IPS-20b (cell line): ENCODE measurements around the gene PPP2R2B.

Experiments used
- H3K27ac ChIP-seq: one replicate; pipeline ENCODE4 v1.5.1; 2013; ENCODE audit warnings: low read length
- H3K27me3 ChIP-seq: 2 replicates; pipeline ENCODE4 v1.6.1; 2013; ENCODE audit warnings: mild to moderate bottlenecking, low read length, inconsistent platforms; ENCODE audit not compliant: insufficient read depth
- H3K36me3 ChIP-seq: 2 replicates; pipeline ENCODE4 v1.6.1; 2013; ENCODE audit warnings: low read depth, mild to moderate bottlenecking, inconsistent platforms, low read length, moderate library complexity; ENCODE audit not compliant: insufficient read depth
- H3K4me1 ChIP-seq: 2 replicates; pipeline ENCODE4 v1.6.1; 2013; ENCODE audit warnings: mild to moderate bottlenecking, control low read depth, inconsistent platforms, low read length, moderate library complexity; ENCODE audit not compliant: insufficient read depth
- H3K4me3 ChIP-seq: 2 replicates; pipeline ENCODE4 v1.5.1; 2013; ENCODE audit warnings: mild to moderate bottlenecking, low read length, inconsistent platforms
- H3K9ac ChIP-seq: 2 replicates; pipeline ENCODE4 v1.6.1; 2013; ENCODE audit warnings: low read depth, mild to moderate bottlenecking, inconsistent platforms, low read length, moderate library complexity
- H3K9me3 ChIP-seq: 2 replicates; pipeline ENCODE4 v1.6.1; 2013; ENCODE audit warnings: mild to moderate bottlenecking, low read depth, low read length, inconsistent platforms; ENCODE audit not compliant: insufficient read depth

Gene PPP2R2B

DNA sequence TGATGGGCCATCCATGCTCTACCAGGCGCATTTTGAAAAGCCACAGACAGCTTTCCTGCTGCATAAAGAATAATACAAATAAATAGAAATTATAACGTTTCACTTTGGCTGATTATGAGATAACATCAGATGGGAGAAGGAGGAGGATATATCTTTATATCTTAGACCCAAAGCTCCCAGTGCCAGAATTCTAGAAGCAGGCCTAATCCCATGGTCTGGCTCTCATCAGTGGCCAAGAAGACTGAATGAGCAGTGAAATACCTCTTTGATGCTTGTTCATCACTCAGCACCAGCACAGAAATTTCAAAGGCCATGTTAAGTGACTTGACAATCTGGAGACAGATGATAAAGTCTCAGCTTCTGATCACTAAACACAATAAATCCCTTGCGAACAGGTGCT lies 107.6 kb downstream of the PPP2R2B start:
- peaks cover 10% of the 10 kb centered on the region; the same call in 1 of the 2 replicates for H3K4me1 ChIP-seq
- H3K36me3 ChIP-seq: no peaks in the 10 kb centered on the region
- no peak overlapping the region for H3K4me3 ChIP-seq
- no peak overlapping the region for H3K9ac ChIP-seq
- no peaks in the 10 kb centered on the region for H3K9me3 ChIP-seq
- H3K27ac ChIP-seq: no peak overlapping the region
- H3K27me3 ChIP-seq: no peaks in the 10 kb centered on the region

DNA sequence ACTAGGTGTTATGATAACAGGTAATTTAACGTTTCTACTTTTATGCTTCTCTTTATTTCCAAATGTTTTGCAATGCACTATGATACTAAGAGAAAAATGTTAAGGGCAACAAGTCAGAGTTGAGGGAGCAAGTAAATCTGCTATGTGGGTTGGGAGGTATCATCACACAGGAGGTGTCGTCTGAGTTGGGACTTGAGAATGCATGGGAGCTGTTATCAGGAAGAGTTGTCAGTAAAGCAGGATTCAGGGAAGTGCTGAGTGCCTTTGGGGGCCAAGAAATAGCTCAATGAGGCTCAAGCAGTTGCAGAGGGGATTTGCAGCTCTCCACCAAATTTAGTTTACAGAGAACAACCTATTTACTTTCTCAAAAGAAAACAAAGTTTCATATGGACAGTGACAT lies 108.0 kb downstream of the PPP2R2B start:
- Histone ChIP-seq H3K4me1 (peaks cover 10% of the 10 kb centered on the region; the same call in 1 of the 2 replicates), H3K9me3 (no peaks in the 10 kb centered on the region)

DNA sequence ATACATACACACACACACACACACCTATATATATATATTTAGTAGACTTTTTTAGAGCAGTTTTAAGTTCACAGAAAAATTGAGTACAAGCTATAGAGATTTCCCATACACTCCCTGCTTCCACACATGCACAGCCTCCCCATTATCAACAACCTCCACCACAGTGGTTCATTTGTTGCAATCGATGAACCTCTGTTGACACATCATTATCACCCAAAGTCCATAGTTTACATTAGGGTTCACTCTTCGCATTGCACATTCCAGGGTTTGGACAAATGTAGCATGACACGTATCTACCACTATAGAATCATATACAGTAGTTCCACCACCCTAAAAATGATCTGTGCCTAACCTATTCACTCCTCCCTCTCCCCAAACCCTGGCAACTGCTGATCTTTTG lies 111.0 kb downstream of the PPP2R2B start:
- H3K27ac ChIP-seq: no peak overlapping the region
- H3K9ac ChIP-seq: no peak overlapping the region
- H3K36me3 ChIP-seq: no peaks in the 10 kb centered on the region
- H3K27me3 ChIP-seq: no peaks in the 10 kb centered on the region
- H3K9me3 ChIP-seq: no peaks in the 10 kb centered on the region
- no peak overlapping the region for H3K4me3 ChIP-seq
- peaks cover under 1% of the 10 kb centered on the region; the same call in 1 of the 2 replicates for H3K4me1 ChIP-seq

More for the DNA sequence above, 108.0 kb downstream of the PPP2R2B start:
- Histone ChIP-seq H3K36me3 (no peaks in the 10 kb centered on the region), H3K27ac (no peak overlapping the region), H3K4me3 (no peak overlapping the region), H3K9ac (no peak overlapping the region), H3K27me3 (no peaks in the 10 kb centered on the region)

DNA sequence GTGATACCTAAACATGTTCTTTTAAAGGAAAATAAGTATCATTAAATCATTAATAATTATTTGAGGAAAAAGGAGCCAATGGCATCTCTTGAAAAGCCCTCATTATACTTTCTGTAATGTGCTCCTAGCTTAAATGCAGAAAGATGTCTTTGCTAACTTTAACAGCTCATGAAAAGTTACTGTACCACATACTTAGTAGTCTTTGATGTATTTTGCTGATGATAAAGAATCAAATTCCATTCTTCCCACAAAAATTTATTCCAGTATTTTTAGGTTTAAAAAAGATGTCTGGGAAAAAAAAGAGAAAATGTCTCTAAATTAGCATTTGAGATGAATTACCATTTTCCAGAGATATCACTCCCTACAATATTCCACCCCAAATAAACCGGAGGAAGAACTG lies 112.5 kb downstream of the PPP2R2B start:
- H3K4me1 ChIP-seq: no peaks in the 10 kb centered on the region
- no peak overlapping the region for H3K4me3 ChIP-seq
- no peaks in the 10 kb centered on the region for H3K36me3 ChIP-seq
- no peak overlapping the region for H3K27ac ChIP-seq
- H3K9ac ChIP-seq: no peak overlapping the region
- no peaks in the 10 kb centered on the region for H3K27me3 ChIP-seq
- no peaks in the 10 kb centered on the region for H3K9me3 ChIP-seq

DNA sequence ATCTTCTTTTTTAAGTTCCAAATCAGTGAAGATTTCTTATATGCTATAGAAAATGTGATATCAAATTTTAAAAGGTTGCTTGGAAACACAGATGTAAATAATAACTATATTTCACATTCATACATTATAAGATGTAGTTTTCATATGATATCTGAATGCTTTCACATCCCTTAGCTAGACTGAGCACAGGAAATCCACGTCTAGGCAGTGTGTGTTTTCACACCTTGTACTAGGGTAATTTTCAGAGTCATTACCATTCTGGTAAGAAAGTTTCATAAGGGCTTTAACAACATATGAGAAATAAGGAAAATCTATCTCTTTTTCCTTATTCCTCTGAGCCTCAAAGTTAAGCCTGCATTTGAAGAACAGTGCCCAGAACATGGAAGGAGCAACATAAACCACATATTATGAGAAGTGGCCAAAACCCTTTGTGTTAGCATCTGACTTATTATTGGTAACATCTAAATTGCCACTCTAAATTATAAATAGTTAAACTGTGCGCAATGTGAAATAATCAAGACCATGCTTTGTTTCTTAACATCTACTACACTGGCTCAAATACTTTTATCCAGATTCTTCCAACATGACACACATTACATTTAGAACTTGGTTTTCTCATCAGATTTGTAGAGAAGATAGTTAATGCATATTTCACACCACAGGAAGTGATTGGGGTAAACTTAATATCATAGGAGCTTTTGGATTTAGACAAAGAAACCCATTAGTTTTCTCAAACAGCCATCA lies 113.3 kb downstream of the PPP2R2B start:
- Histone ChIP-seq H3K4me3 (no peak overlapping the region), H3K9me3 (no peaks in the 10 kb centered on the region), H3K36me3 (no peaks in the 10 kb centered on the region), H3K4me1 (no peaks in the 10 kb centered on the region), H3K27me3 (no peaks in the 10 kb centered on the region), H3K9ac (no peak overlapping the region), H3K27ac (no peak overlapping the region)

DNA sequence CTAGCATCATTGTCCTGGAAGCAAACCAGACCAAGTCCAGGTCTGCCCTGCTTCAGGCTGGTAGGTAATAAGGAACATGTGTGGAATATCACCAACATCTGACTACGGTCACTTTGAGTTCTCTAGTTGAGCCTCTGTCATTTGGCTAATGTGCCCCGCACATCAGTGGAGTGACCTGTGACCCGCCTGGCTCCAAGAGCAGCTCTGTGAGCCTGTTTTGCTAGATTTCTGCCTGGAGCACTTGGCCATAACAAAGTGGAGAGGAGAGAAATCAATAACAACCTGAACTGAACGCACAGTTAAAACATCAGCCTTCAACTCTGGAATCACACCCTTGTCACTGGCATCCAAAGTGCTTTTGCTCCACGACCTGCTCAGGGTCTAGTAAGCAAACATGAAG lies 115.7 kb downstream of the PPP2R2B start:
- no peak overlapping the region for H3K27ac ChIP-seq
- no peak overlapping the region for H3K9ac ChIP-seq
- H3K4me3 ChIP-seq: no peak overlapping the region
- no peaks in the 10 kb centered on the region for H3K36me3 ChIP-seq
- no peaks in the 10 kb centered on the region for H3K27me3 ChIP-seq
- H3K4me1 ChIP-seq: no peaks in the 10 kb centered on the region
- H3K9me3 ChIP-seq: no peaks in the 10 kb centered on the region

DNA sequence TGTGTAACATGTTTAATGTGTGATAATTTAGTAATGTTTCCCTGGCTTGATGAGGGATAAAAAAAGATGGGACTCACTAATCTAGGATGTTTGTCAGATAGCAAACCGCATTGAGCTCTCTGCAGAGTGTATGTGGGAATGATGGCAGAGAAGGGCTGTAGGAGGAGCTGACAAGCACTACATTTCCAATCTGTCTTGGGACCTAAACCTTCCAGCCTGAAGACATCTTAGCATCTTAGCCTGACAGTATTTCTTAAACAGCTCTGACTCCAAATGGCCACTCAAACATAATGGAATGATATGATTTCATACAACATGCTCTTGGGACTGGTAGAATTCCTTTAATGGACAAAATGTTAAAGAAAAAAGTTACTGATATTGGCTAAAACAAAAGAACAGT lies 116.7 kb downstream of the PPP2R2B start:
- no peaks in the 10 kb centered on the region for H3K4me1 ChIP-seq
- H3K4me3 ChIP-seq: no peak overlapping the region
- H3K27me3 ChIP-seq: no peaks in the 10 kb centered on the region
- H3K9me3 ChIP-seq: no peaks in the 10 kb centered on the region
- H3K9ac ChIP-seq: no peak overlapping the region
- no peak overlapping the region for H3K27ac ChIP-seq
- no peaks in the 10 kb centered on the region for H3K36me3 ChIP-seq

DNA sequence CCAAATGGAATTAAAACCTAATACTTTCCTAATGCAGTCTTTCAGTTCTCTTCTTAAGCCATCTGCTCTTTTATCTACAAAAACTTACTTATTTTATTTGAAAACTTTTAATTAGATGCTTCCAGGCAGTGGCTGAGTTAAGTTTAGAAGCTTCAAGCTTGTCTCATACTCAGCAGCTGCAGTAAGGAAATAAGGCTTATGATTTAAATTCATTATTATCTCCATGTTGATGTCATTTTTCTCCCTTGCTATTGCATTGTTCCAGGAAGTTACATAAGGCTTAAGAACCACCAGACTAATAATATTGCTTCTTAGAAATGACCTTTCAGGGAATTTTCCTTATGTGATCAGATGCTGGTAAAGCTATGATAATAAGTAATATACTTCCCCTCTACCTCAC lies 119.6 kb downstream of the PPP2R2B start:
- H3K4me1 ChIP-seq: peaks cover 10% of the 10 kb centered on the region; the same call in 1 of the 2 replicates
- H3K27me3 ChIP-seq: no peaks in the 10 kb centered on the region
- no peaks in the 10 kb centered on the region for H3K36me3 ChIP-seq
- H3K4me3 ChIP-seq: no peak overlapping the region
- no peaks in the 10 kb centered on the region for H3K9me3 ChIP-seq
- H3K9ac ChIP-seq: no peak overlapping the region
- H3K27ac ChIP-seq: no peak overlapping the region

DNA sequence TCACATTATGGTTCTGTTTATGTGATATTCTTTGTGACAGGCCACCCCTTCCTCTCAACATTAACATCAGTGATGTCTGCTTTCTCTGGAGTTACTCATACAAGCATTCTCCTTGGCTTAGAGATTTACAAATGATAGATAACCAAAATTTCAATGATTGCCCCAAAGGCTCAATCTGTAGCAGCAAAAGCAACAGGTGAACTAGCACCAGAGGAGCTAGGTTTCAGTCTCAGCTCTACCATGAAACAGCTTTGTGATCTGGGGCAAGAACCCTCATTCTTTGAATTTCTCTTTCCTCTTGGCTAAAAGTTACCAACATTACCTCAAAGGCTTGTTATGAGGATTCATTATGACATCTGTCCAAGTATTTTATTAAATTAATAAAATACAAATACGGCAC lies 120.5 kb downstream of the PPP2R2B start:
- Histone ChIP-seq H3K4me3 (no peak overlapping the region), H3K4me1 (peaks cover 10% of the 10 kb centered on the region; the same call in 1 of the 2 replicates), H3K9me3 (no peaks in the 10 kb centered on the region), H3K27ac (no peak overlapping the region), H3K36me3 (no peaks in the 10 kb centered on the region), H3K9ac (no peak overlapping the region), H3K27me3 (no peaks in the 10 kb centered on the region)

DNA sequence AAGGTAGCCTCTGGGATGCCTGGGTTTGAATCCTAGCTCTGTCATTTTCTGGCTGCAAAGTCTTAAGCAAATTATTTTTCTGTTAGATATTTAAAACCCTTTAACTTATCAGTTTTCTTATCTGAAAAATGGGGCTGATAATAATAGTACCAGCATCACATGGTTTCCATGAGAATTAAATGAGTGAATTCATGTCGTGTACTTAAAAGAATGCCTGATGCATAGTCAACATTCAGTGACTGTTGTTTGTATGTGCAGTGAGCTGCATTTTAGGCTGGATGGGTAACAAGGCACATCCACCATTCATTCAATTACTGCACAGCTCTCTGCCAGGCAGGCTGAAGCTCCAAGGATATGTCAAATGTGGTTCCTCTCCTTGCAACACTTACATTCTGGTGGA lies 122.0 kb downstream of the PPP2R2B start:
- Histone ChIP-seq H3K36me3 (no peaks in the 10 kb centered on the region), H3K4me1 (peaks cover 10% of the 10 kb centered on the region; the same call in 1 of the 2 replicates), H3K9me3 (no peaks in the 10 kb centered on the region), H3K27me3 (no peaks in the 10 kb centered on the region), H3K4me3 (no peak overlapping the region), H3K9ac (no peak overlapping the region), H3K27ac (no peak overlapping the region)

DNA sequence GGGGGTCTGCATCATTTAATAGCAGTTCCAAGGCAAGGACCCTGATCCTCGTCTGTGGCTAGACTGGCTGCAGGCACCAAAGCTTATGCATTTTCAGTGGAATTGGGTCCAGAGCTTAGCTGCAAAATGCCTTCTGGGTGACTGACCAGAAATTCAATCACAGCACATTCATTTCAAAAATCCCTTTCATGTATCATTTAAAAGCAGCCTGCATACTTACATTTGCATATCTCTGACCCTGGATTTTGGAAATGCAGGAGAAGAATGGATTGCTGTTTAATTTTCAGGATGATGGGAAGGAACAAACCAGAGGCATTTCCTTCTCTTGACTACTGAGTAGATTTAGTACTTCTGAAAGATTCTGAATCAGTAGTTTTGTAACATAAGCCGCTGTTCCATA lies 122.8 kb downstream of the PPP2R2B start:
- no peak overlapping the region for H3K9ac ChIP-seq
- no peaks in the 10 kb centered on the region for H3K27me3 ChIP-seq
- H3K4me1 ChIP-seq: peaks cover 10% of the 10 kb centered on the region; the same call in 1 of the 2 replicates
- H3K27ac ChIP-seq: no peak overlapping the region
- no peak overlapping the region for H3K4me3 ChIP-seq
- H3K9me3 ChIP-seq: no peaks in the 10 kb centered on the region
- no peaks in the 10 kb centered on the region for H3K36me3 ChIP-seq

DNA sequence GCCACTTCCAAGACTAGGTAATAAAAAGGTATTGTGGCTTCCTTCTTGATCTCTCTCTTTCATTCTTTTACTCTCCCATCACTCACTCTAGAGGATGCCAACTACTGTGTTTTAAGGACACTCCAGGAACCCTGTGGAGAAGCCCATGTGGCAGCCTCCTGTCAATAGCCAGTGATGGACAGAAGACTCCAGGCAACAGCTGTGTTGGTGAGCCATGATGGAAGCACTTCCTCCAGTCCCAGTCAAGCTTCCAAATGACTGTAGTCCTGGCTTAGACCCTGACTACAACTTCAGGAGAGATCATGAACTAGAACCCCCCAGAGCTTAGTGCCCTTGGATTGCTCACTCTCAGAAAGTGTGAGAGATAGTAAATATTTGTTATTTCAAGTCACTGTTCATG lies 123.9 kb downstream of the PPP2R2B start:
- no peaks in the 10 kb centered on the region for H3K36me3 ChIP-seq
- no peak overlapping the region for H3K9ac ChIP-seq
- H3K27me3 ChIP-seq: no peaks in the 10 kb centered on the region
- H3K27ac ChIP-seq: no peak overlapping the region
- no peaks in the 10 kb centered on the region for H3K9me3 ChIP-seq
- peaks cover 10% of the 10 kb centered on the region; the same call in 1 of the 2 replicates for H3K4me1 ChIP-seq
- no peak overlapping the region for H3K4me3 ChIP-seq
